T-helper 2 cell treated with Interferon-gamma antibody and Interleukin-4, amounts not matched to agents 5 μg/mL and 100 μg/mL, for 36 hours (primary cell): ENCODE measurements around the gene MBOAT2.
"Not testable (repeated sequence)": the region's sequence is repeated elsewhere in the genome, so short reads cannot be mapped to it uniquely, and the experiment has no call there.

Experiments used
- DNase-seq: peaks from one replicate; pipeline ENCODE4 v3.0.0; 2021; ENCODE audit warnings: low spot score
- H3K27ac Mint-ChIP-seq: one replicate; pipeline ENCODE4 v1.8.0; 2021; ENCODE audit warnings: mild to moderate bottlenecking, mixed read lengths
- H3K27me3 Mint-ChIP-seq: one replicate; pipeline ENCODE4 v1.8.0; 2021; ENCODE audit warnings: low read depth, mixed read lengths
- H3K36me3 Mint-ChIP-seq: one replicate; pipeline ENCODE4 v1.8.0; 2021; ENCODE audit warnings: low read depth, mixed read lengths
- H3K4me1 Mint-ChIP-seq: one replicate; pipeline ENCODE4 v1.8.0; 2021; ENCODE audit warnings: low read depth, mixed read lengths
- H3K4me3 Mint-ChIP-seq: one replicate; pipeline ENCODE4 v1.8.0; 2022; ENCODE audit warnings: mild to moderate bottlenecking, moderate library complexity, mixed read lengths
- H3K9me3 Mint-ChIP-seq: one replicate; pipeline ENCODE4 v1.8.0; 2021; ENCODE audit warnings: mixed read lengths

The MBOAT2 gene

GRCh38 chr2:8935982-8936381, 67.5 kb downstream of the MBOAT2 start:
- Mint-ChIP-seq H3K4me1 (no peaks in the 10 kb centered on the region), H3K9me3 (no peaks in the 10 kb centered on the region), H3K36me3 (no peaks in the 10 kb centered on the region), H3K4me3 (no peak overlapping the region), H3K27me3 (peaks cover 3% of the 10 kb centered on the region), H3K27ac (no peak overlapping the region)
- no peak for DNase-seq

- H3K9me3 Mint-ChIP-seq: no peaks in the 10 kb centered on the region
- H3K27me3 Mint-ChIP-seq: peaks cover 3% of the 10 kb centered on the region
- no peaks in the 10 kb centered on the region for H3K36me3 Mint-ChIP-seq
- H3K27ac Mint-ChIP-seq: no peak overlapping the region
- H3K4me1 Mint-ChIP-seq: no peaks in the 10 kb centered on the region
- no peak overlapping the region for H3K4me3 Mint-ChIP-seq
- DNase-seq: no peak
Observed at GRCh38 chr2:8934338-8934737, 69.1 kb downstream of the MBOAT2 start.

GRCh38 chr2:8932702-8933101, 70.8 kb downstream of the MBOAT2 start:
- H3K36me3 Mint-ChIP-seq: no peaks in the 10 kb centered on the region
- no peaks in the 10 kb centered on the region for H3K9me3 Mint-ChIP-seq
- no peak for DNase-seq
- no peak overlapping the region for H3K4me3 Mint-ChIP-seq
- H3K27ac Mint-ChIP-seq: no peak overlapping the region
- H3K4me1 Mint-ChIP-seq: no peaks in the 10 kb centered on the region
- H3K27me3 Mint-ChIP-seq: peaks cover 3% of the 10 kb centered on the region

GRCh38 chr2:8930185-8930584, 73.3 kb downstream of the MBOAT2 start:
- H3K4me1 Mint-ChIP-seq, DNase-seq, H3K4me3 Mint-ChIP-seq, H3K27me3 Mint-ChIP-seq, H3K9me3 Mint-ChIP-seq, H3K27ac Mint-ChIP-seq, H3K36me3 Mint-ChIP-seq: not testable (repeated sequence)

- Mint-ChIP-seq H3K4me1 (peaks cover 2% of the 10 kb centered on the region), H3K4me3 (no peak overlapping the region), H3K36me3 (no peaks in the 10 kb centered on the region), H3K27ac (no peak overlapping the region), H3K9me3 (no peaks in the 10 kb centered on the region), H3K27me3 (peaks cover 3% of the 10 kb centered on the region)
- no peak for DNase-seq
Observed at GRCh38 chr2:8929128-8929527, 74.4 kb downstream of the MBOAT2 start.

- Mint-ChIP-seq H3K4me3 (no peak overlapping the region), H3K4me1 (peaks cover 3% of the 10 kb centered on the region), H3K27ac (no peak overlapping the region), H3K9me3 (no peaks in the 10 kb centered on the region), H3K36me3 (no peaks in the 10 kb centered on the region), H3K27me3 (peaks cover 3% of the 10 kb centered on the region)
- DNase-seq: no peak
Observed at GRCh38 chr2:8927510-8928455, 75.7 kb downstream of the MBOAT2 start.

- Mint-ChIP-seq H3K4me3 (no peak overlapping the region), H3K4me1 (peaks cover 3% of the 10 kb centered on the region), H3K36me3 (no peaks in the 10 kb centered on the region), H3K9me3 (no peaks in the 10 kb centered on the region), H3K27ac (no peak overlapping the region), H3K27me3 (peaks cover 6% of the 10 kb centered on the region)
- no peak for DNase-seq
Observed at GRCh38 chr2:8926356-8926755, 77.1 kb downstream of the MBOAT2 start.

GRCh38 chr2:8925411-8925810, 78.1 kb downstream of the MBOAT2 start:
- Mint-ChIP-seq H3K36me3 (no peaks in the 10 kb centered on the region), H3K9me3 (no peaks in the 10 kb centered on the region), H3K4me1 (peaks cover 3% of the 10 kb centered on the region), H3K27ac (no peak overlapping the region), H3K4me3 (no peak overlapping the region), H3K27me3 (peaks cover 6% of the 10 kb centered on the region)
- DNase-seq: no peak

- Mint-ChIP-seq H3K36me3 (no peaks in the 10 kb centered on the region), H3K4me3 (no peak overlapping the region), H3K27me3 (peaks cover 6% of the 10 kb centered on the region), H3K9me3 (no peaks in the 10 kb centered on the region), H3K4me1 (peaks cover 3% of the 10 kb centered on the region), H3K27ac (no peak overlapping the region)
- no peak for DNase-seq
Observed at GRCh38 chr2:8923183-8923582, 80.3 kb downstream of the MBOAT2 start.

GRCh38 chr2:8922431-8922830, 81.1 kb downstream of the MBOAT2 start:
- H3K4me1 Mint-ChIP-seq: peaks cover 3% of the 10 kb centered on the region
- no peak overlapping the region for H3K27ac Mint-ChIP-seq
- H3K9me3 Mint-ChIP-seq: no peaks in the 10 kb centered on the region
- DNase-seq: no peak
- no peak overlapping the region for H3K4me3 Mint-ChIP-seq
- H3K27me3 Mint-ChIP-seq: peaks cover 6% of the 10 kb centered on the region
- H3K36me3 Mint-ChIP-seq: no peaks in the 10 kb centered on the region

- no peaks in the 10 kb centered on the region for H3K9me3 Mint-ChIP-seq
- no peak overlapping the region for H3K27ac Mint-ChIP-seq
- H3K36me3 Mint-ChIP-seq: no peaks in the 10 kb centered on the region
- peaks cover 6% of the 10 kb centered on the region for H3K27me3 Mint-ChIP-seq
- H3K4me3 Mint-ChIP-seq: no peak overlapping the region
- H3K4me1 Mint-ChIP-seq: no peaks in the 10 kb centered on the region
- no peak for DNase-seq
Observed at GRCh38 chr2:8918412-8918811, 85.1 kb downstream of the MBOAT2 start.

GRCh38 chr2:8915941-8916340, 87.5 kb downstream of the MBOAT2 start:
- Mint-ChIP-seq H3K4me3 (no peak overlapping the region), H3K4me1 (no peaks in the 10 kb centered on the region), H3K27me3 (no peaks in the 10 kb centered on the region), H3K36me3 (no peaks in the 10 kb centered on the region), H3K27ac (no peak overlapping the region), H3K9me3 (peaks cover 2% of the 10 kb centered on the region)
- no peak for DNase-seq

- H3K27ac Mint-ChIP-seq, H3K36me3 Mint-ChIP-seq, H3K4me1 Mint-ChIP-seq, DNase-seq, H3K27me3 Mint-ChIP-seq, H3K4me3 Mint-ChIP-seq: not testable (repeated sequence)
- H3K9me3 Mint-ChIP-seq: peaks cover 13% of the 10 kb centered on the region
Observed at GRCh38 chr2:8913767-8914166, 89.7 kb downstream of the MBOAT2 start.

- H3K9me3 Mint-ChIP-seq: peaks cover 13% of the 10 kb centered on the region
- H3K4me1 Mint-ChIP-seq: no peaks in the 10 kb centered on the region
- no peak overlapping the region for H3K4me3 Mint-ChIP-seq
- H3K27me3 Mint-ChIP-seq: peaks cover 4% of the 10 kb centered on the region
- DNase-seq: no peak
- H3K27ac Mint-ChIP-seq: no peak overlapping the region
- no peaks in the 10 kb centered on the region for H3K36me3 Mint-ChIP-seq
Observed at GRCh38 chr2:8907764-8908288, 95.7 kb downstream of the MBOAT2 start.
